Prostate gland (tissue), 2 donors: Measurements from ENCODE around the gene GFPT1. TPM values are rescaled to one million over a fixed set of nuclear protein-coding genes. Genes with fewer than 3 reads are reported as not detected.

Experiments
- DNase-seq: peaks from one replicate; pipeline ENCODE4 v3.0.0-alpha.2; 2019; ENCODE audit warnings: low spot score
- H3K27ac ChIP-seq, 2 donors: fragments of 200-600 bp; sonication (generic); 2 replicates each; pipeline ENCODE4 v1.5.1; 2017 to 2019
- H3K27me3 ChIP-seq: fragments of 200-600 bp; sonication (generic); replicated peaks from 2 replicates; pipeline ENCODE4 v1.5.1; 2019; ENCODE audit not compliant: insufficient read depth
- H3K36me3 ChIP-seq, 2 donors: fragments of 200-600 bp; sonication (generic); 1 replicate in 1 of 2; 2 replicates in 1 of 2; pipeline versions ENCODE4 v1.5.1 to v1.8.1; 2017 to 2019
- H3K4me1 ChIP-seq: fragments of 200-600 bp; sonication (generic); replicated peaks from 2 replicates; pipeline ENCODE4 v1.5.1; 2019
- H3K4me3 ChIP-seq, 2 donors: fragments of 200-600 bp; sonication (generic); 2 replicates each; pipeline ENCODE4 v1.5.1; 2017 to 2019
- H3K9me3 ChIP-seq: fragments of 200-600 bp; sonication (generic); 2 replicates; pipeline ENCODE4 v1.5.1; 2017
- CTCF ChIP-seq, 4 experiments: fragments of 200-600 bp in 2 of 4; fragments of 450-650 bp in 2 of 4; sonication (generic) in 2 of 4; IDR thresholded peaks; 1 replicate in 3 of 4; 2 replicates in 1 of 4; pipeline ENCODE4 v1.5.1; 2016 to 2019; ENCODE audit warnings: antibody characterized with exemption in 4 of 4, mild to moderate bottlenecking in 2 of 4, moderate library complexity in 2 of 4
- POLR2A ChIP-seq: fragments of 450-650 bp; IDR thresholded peaks from one replicate; pipeline ENCODE4 v1.6.1; 2016; ENCODE audit warnings: antibody characterized with exemption, mild to moderate bottlenecking
- POLR2AphosphoS5 ChIP-seq: sonication (generic); formaldehyde crosslinking; IDR thresholded peaks from one replicate; pipeline ENCODE4 v1.6.1; 2017; ENCODE audit warnings: antibody characterized with exemption
- WGBS: methylation state at CpG from one replicate; pipeline ENCODE4 v1.1.5; 2018; 5-methylcytosine and 5-hydroxymethylcytosine counted together
- intact Hi-C: fragments of 100-400 bp; cut with DNase I; formaldehyde crosslinking; loops from one replicate; pipeline ENCODE4 v1.14.2; 2022
- total RNA-seq, 2 donors: library from RNA; depleted of rRNA; stranded (reverse); fragments of >200 nt; gene quantifications; one replicate each; pipeline ENCODE4 v1.1.0, GENCODE V29; 2016

Gene GFPT1
- total RNA-seq, 2 donors from 2014 or later: 27.4 to 52.7 TPM

GRCh38 chr2:69390471-69390870 lies 3.4 kb upstream of the GFPT1 start:
- Histone ChIP-seq H3K36me3 (no peaks in the 10 kb centered on the region), H3K9me3 (no peaks in the 10 kb centered on the region), H3K27me3 (no peaks in the 10 kb centered on the region), H3K4me1 (peaks cover 2% of the 10 kb centered on the region), H3K27ac (no peak overlapping the region), H3K4me3 (no peak overlapping the region)
- DNase-seq: no peak
- TF ChIP-seq POLR2AphosphoS5: no peak
- no peak for TF ChIP-seq CTCF (IDR thresholded peaks at IDR 0.05)
- TF ChIP-seq POLR2A: no peak
- WGBS: 88% methylated on average over 3 of the region's 3 CpGs
- intact Hi-C loops: no loop called here

- no peak overlapping the region for H3K27ac ChIP-seq
- H3K36me3 ChIP-seq: no peaks in the 10 kb centered on the region
- intact Hi-C loops: no loop called here
- H3K9me3 ChIP-seq: no peaks in the 10 kb centered on the region
- no peak for DNase-seq
- no peaks in the 10 kb centered on the region for H3K27me3 ChIP-seq
- peaks cover 2% of the 10 kb centered on the region for H3K4me1 ChIP-seq
- no peak overlapping the region for H3K4me3 ChIP-seq
- no peak for TF ChIP-seq POLR2AphosphoS5
- no peak for TF ChIP-seq CTCF (IDR thresholded peaks at IDR 0.05)
- no peak for TF ChIP-seq POLR2A
- 86% methylated on average over 3 of the region's 3 CpGs for WGBS
Observed at GRCh38 chr2:69390001-69390400, 3.0 kb upstream of the GFPT1 start.

GRCh38 chr2:69389271-69389670 lies 2.2 kb upstream of the GFPT1 start:
- H3K36me3 ChIP-seq: no peaks in the 10 kb centered on the region
- H3K27ac ChIP-seq: no peak overlapping the region
- H3K9me3 ChIP-seq: no peaks in the 10 kb centered on the region
- DNase-seq: no peak
- intact Hi-C loops: loop anchor here (5.0 kb wide), 2 partner anchors 48 to 253 kb away; partner anchors contain the start of genes AAK1 and NFU1
- no peak for TF ChIP-seq CTCF (IDR thresholded peaks at IDR 0.05)
- WGBS: 92% methylated on average over 3 of the region's 3 CpGs
- H3K27me3 ChIP-seq: no peaks in the 10 kb centered on the region
- no peak overlapping the region for H3K4me3 ChIP-seq
- peaks cover 2% of the 10 kb centered on the region for H3K4me1 ChIP-seq

GRCh38 chr2:69387770-69388481 lies 899 bp upstream of the GFPT1 start:
- TF ChIP-seq POLR2AphosphoS5: no peak
- TF ChIP-seq POLR2A: no peak
- no peak for TF ChIP-seq CTCF (IDR thresholded peaks at IDR 0.05)
- no peaks in the 10 kb centered on the region for H3K9me3 ChIP-seq
- intact Hi-C loops: loop anchor here (5.0 kb wide), 2 partner anchors 49 to 254 kb away; partner anchors contain the start of genes AAK1 and NFU1
- H3K4me1 ChIP-seq: peaks cover 2% of the 10 kb centered on the region
- DNase-seq: no peak
- peak overlapping the region; percentile 84 to 93 for H3K27ac ChIP-seq
- no peaks in the 10 kb centered on the region for H3K36me3 ChIP-seq
- H3K27me3 ChIP-seq: no peaks in the 10 kb centered on the region
- H3K4me3 ChIP-seq: peak overlapping the region; percentile 67 to 99
- WGBS: 67% methylated on average over 14 of the region's 14 CpGs

- Histone ChIP-seq H3K27me3 (no peaks in the 10 kb centered on the region), H3K36me3 (no peaks in the 10 kb centered on the region), H3K4me3 (peak overlapping the region; percentile 67 to 99), H3K9me3 (no peaks in the 10 kb centered on the region), H3K4me1 (peaks cover 2% of the 10 kb centered on the region), H3K27ac (peak overlapping the region; percentile 84 to 93)
- DNase-seq: no peak
- intact Hi-C loops: loop anchor here (5.0 kb wide), 2 partner anchors 51 to 256 kb away; partner anchors contain the start of genes AAK1 and NFU1
- WGBS: 3% methylated on average over 6 of the region's 6 CpGs
- TF ChIP-seq CTCF (IDR thresholded peaks at IDR 0.05) (no peak), POLR2AphosphoS5 (no peak), POLR2A (no peak)
Observed at GRCh38 chr2:69386360-69386759, 667 bp downstream of the GFPT1 start.
